Smooth muscle cell (in vitro differentiated cells): ENCODE results near the gene GJB6. TPM values are rescaled to one million over a fixed set of nuclear protein-coding genes. Genes with fewer than 3 reads are reported as not detected.

ENCODE experiments used
- DNase-seq: peaks from one replicate; lab custom pipeline; 2025; ENCODE audit not compliant: unreplicated experiment; lab: John Stamatoyannopoulos, UW
- H2AFZ ChIP-seq: fragments of 200-600 bp; sonication (generic); 2 replicates; pipeline ENCODE4 v1.6.0; 2016; ENCODE audit warnings: antibody characterized with exemption, low read depth, mild to moderate bottlenecking
- H3F3A ChIP-seq: fragments of 200-600 bp; sonication (generic); 2 replicates; pipeline ENCODE4 v1.6.0; 2017; ENCODE audit warnings: antibody characterized with exemption, low read depth
- H3K27ac ChIP-seq: fragments of 200-600 bp; sonication (generic); 2 replicates; pipeline ENCODE4 v1.5.1; 2016; ENCODE audit warnings: low read depth, mild to moderate bottlenecking
- H3K27me3 ChIP-seq: fragments of 200-600 bp; sonication (generic); 2 replicates; pipeline ENCODE4 v1.6.1; 2016; ENCODE audit warnings: low read depth, mild to moderate bottlenecking
- H3K36me3 ChIP-seq: fragments of 200-600 bp; sonication (generic); 2 replicates; pipeline ENCODE4 v1.5.1; 2016; ENCODE audit warnings: low read depth
- H3K4me1 ChIP-seq: fragments of 200-600 bp; sonication (generic); 2 replicates; pipeline ENCODE4 v1.5.1; 2016; ENCODE audit warnings: low read depth
- H3K4me2 ChIP-seq: fragments of 200-600 bp; sonication (generic); 2 replicates; pipeline ENCODE4 v1.6.0; 2016; ENCODE audit warnings: mild to moderate bottlenecking
- H3K4me3 ChIP-seq: fragments of 200-600 bp; sonication (generic); 2 replicates; pipeline ENCODE4 v1.5.1; 2016; ENCODE audit warnings: mild to moderate bottlenecking
- H3K79me2 ChIP-seq: fragments of 200-600 bp; sonication (generic); 2 replicates; pipeline ENCODE4 v1.6.0; 2016; ENCODE audit warnings: low read depth, mild to moderate bottlenecking
- H3K9ac ChIP-seq: fragments of 200-600 bp; sonication (generic); 2 replicates; pipeline ENCODE4 v1.6.0; 2016; ENCODE audit warnings: low read depth
- H3K9me3 ChIP-seq: fragments of 200-600 bp; sonication (generic); replicated peaks from 2 replicates; pipeline ENCODE4 v1.5.1; 2016; ENCODE audit warnings: low read depth
- H4K20me1 ChIP-seq: fragments of 200-600 bp; sonication (generic); 2 replicates; pipeline ENCODE4 v1.6.0; 2016; ENCODE audit warnings: low read depth
- WGBS: methylation state at CpG from one replicate; pipeline ENCODE4 v1.1.7; 2016; ENCODE audit warnings: low lambda C conversion rate; 5-methylcytosine and 5-hydroxymethylcytosine counted together
- polyA plus RNA-seq: library from polyadenylated mRNA; unstranded; fragments of >200 nt; fragmentation: Nextera tagmentation; extraction: Ambion mirVana; gene quantifications from 2 replicates; pipeline ENCODE4 v1.2.1, GENCODE V29; 2016
- total RNA-seq: library from RNA; depleted of rRNA; stranded (reverse); fragments of >200 nt; gene quantifications from 2 replicates; pipeline ENCODE4 v1.2.3, GENCODE V29; 2014
- TF ChIP-seq, protein P1 (sequence below): fragments of 200-600 bp; sonication (generic); IDR thresholded peaks from 2 replicates; pipeline ENCODE4 v1.5.1; 2017; ENCODE audit warnings: borderline replicate concordance, mild to moderate bottlenecking, antibody characterized with exemption; ENCODE audit not compliant: insufficient read depth, poor library complexity, severe bottlenecking

Gene GJB6
- total and polyA plus RNA-seq, 2 experiments from 2014 or later = 8.4 to 55.6 TPM

DNA sequence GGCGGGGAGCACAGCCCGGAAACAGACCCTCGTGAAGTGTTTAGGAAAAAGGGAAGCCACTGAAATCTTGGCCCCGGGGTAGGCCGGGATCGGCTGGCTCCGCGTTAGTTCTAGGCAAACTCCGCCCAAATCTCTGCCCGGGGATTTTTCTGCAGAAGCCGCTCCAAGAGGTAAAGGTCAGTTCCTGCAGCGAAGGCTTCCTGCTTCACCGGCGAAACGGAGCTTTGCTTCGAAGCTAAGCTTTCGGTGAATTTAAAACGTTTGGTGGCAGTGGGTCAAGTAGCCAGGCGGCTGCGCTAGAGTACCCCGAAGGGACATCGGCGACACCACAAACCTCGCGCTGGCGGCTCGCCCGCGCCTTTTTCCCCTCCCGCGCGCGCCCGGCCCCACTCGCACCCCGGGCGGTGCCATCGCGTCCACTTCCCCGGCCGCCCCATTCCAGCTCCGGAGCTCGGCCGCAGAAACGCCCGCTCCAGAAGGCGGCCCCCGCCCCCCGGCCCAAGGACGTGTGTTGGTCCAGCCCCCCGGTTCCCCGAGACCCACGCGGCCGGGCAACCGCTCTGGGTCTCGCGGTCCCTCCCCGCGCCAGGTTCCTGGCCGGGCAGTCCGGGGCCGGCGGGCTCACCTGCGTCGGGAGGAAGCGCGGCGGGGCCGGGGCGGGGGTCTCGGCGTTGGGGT is 39.8 kb downstream of the GJB6 start:
- H4K20me1 ChIP-seq = no peaks in the 10 kb centered on the region
- WGBS = 2% methylated on average over 39 of the region's 73 CpGs
- peak overlapping the region; percentile 49 for H2AFZ ChIP-seq

DNA sequence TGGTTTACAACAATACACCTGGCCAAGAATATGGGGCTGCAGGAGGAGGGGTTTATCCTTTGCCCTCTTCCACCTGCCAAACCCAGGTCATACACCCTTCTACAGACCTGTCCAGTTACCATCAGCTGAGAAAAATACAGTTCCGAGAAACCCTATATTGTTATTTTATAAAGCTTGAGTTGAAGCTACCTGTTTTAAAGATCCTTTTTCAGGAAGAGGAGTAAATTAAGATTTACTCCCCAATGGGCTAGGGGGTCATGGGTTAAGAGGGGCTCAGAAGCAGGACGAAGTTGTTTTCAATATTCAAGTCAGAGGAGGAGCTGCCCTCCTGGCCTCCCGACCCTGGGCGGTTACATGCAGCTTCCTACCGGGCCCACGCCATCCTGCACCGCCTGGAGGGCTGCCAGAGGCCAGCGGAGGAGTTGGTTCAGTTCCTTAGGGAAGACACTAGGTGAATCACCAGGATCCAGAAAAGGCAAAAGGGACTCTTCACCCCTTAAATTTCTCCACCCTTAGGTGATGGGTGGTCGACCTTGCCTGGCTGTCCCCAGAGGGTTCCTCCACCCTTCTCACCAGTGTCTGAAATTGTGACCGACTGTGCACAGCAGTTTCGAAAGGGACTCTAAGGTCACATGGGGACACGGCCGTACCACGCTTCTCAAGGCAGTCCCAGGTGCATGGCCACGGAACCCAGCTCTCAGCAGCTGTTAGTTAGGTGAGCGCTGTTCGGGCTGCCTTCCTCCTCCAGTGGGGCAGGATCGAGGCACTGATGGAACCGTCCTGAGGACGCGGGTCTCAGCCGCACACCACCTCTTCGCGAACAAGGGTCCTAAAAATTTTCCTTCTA is 40.6 kb downstream of the GJB6 start:
- DNase-seq = no peak
- peak overlapping the region; percentile 98 for H3K4me2 ChIP-seq
- H3K27me3 ChIP-seq = peaks cover 36% of the 10 kb centered on the region
- H2AFZ ChIP-seq = peak overlapping the region; percentile 49
- peaks cover 6% of the 10 kb centered on the region for H3F3A ChIP-seq
- no peaks in the 10 kb centered on the region for H3K36me3 ChIP-seq
- peak overlapping the region; percentile 64 for H3K4me3 ChIP-seq
- no peaks in the 10 kb centered on the region for H3K79me2 ChIP-seq
- no peak overlapping the region for H3K9ac ChIP-seq
- peak overlapping the region; percentile 76 for H3K27ac ChIP-seq
- peaks cover 25% of the 10 kb centered on the region for H3K4me1 ChIP-seq
- no peaks in the 10 kb centered on the region for H3K9me3 ChIP-seq
- WGBS = 31% methylated on average over 24 of the region's 24 CpGs
- TF ChIP-seq, protein P1, sequence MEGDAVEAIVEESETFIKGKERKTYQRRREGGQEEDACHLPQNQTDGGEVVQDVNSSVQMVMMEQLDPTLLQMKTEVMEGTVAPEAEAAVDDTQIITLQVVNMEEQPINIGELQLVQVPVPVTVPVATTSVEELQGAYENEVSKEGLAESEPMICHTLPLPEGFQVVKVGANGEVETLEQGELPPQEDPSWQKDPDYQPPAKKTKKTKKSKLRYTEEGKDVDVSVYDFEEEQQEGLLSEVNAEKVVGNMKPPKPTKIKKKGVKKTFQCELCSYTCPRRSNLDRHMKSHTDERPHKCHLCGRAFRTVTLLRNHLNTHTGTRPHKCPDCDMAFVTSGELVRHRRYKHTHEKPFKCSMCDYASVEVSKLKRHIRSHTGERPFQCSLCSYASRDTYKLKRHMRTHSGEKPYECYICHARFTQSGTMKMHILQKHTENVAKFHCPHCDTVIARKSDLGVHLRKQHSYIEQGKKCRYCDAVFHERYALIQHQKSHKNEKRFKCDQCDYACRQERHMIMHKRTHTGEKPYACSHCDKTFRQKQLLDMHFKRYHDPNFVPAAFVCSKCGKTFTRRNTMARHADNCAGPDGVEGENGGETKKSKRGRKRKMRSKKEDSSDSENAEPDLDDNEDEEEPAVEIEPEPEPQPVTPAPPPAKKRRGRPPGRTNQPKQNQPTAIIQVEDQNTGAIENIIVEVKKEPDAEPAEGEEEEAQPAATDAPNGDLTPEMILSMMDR = no peak
- no peaks in the 10 kb centered on the region for H4K20me1 ChIP-seq

More for the DNA sequence above, 39.8 kb downstream of the GJB6 start:
- TF ChIP-seq, protein P1 = no peak
- Histone ChIP-seq H3K9me3 (no peaks in the 10 kb centered on the region), H3F3A (peaks cover 6% of the 10 kb centered on the region), H3K4me3 (peak overlapping the region; percentile 64), H3K4me1 (peaks cover 27% of the 10 kb centered on the region), H3K27ac (no peak overlapping the region), H3K9ac (no peak overlapping the region), H3K36me3 (no peaks in the 10 kb centered on the region), H3K79me2 (no peaks in the 10 kb centered on the region), H3K4me2 (peak overlapping the region; percentile 98), H3K27me3 (peaks cover 42% of the 10 kb centered on the region)
- DNase-seq = no peak

DNA sequence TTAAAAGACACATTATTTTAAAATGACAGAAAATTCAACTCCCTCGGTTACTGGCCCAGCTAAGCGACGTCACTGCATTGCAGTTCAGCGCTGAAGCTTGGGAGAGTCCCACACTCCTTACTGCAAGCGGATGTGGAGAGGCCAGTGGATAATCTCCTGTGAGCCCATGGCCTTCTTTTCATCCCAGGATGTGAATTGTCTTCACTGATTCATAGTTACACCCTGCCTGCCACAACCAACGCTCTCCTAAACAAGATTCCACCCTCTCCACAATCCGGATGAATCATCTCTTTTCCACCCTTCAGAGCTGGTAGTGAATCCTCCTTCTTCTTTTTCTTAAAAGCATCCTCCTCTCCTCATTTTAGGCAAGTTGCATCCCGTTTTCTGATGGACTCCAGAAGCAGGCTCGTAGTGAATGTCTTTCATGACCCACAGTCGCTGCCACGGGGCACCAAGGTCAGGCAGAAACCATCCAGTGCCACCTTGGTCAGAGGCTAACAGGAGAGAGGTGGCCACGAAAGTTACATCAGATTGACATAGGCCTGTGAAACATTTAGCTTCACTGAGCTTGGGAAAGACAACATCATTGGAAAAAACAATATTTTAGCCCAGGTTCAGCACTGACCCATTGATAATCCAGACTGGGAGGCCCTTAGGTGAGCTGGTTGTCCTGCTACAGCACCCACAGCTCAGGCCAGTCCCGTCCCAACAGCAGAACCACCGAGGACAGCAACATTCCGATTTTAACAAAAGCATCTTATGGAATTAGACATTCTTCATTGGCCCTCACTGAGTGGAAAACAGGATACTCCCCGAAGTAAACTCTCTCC is 41.4 kb downstream of the GJB6 start:
- 56% methylated on average over 16 of the region's 16 CpGs for WGBS
- no peaks in the 10 kb centered on the region for H3K9me3 ChIP-seq
- H3K79me2 ChIP-seq = no peaks in the 10 kb centered on the region
- no peak for DNase-seq
- H3K36me3 ChIP-seq = no peaks in the 10 kb centered on the region
- no peak overlapping the region for H3K4me3 ChIP-seq
- H3K27ac ChIP-seq = peak overlapping the region; percentile 86
- H3K4me1 ChIP-seq = peaks cover 25% of the 10 kb centered on the region
- H3K4me2 ChIP-seq = peak overlapping the region; percentile 98
- peak overlapping the region; percentile 48 for H3K9ac ChIP-seq
- TF ChIP-seq, protein P1 = no peak
- H4K20me1 ChIP-seq = no peaks in the 10 kb centered on the region
- H3F3A ChIP-seq = peaks cover 6% of the 10 kb centered on the region
- peaks cover 27% of the 10 kb centered on the region for H3K27me3 ChIP-seq
- H2AFZ ChIP-seq = peak overlapping the region; percentile 44
